Chondrocyte (in vitro differentiated cells): Measurements from ENCODE around the gene TENM3. TPM values are rescaled to one million over a fixed set of nuclear protein-coding genes. Genes with fewer than 3 reads are reported as not detected.

ENCODE experiments used
- DNase-seq: peaks from one replicate; pipeline ENCODE4 v3.0.0; 2021; ENCODE audit warnings: mixed read lengths, low spot score
- H3K27ac Mint-ChIP-seq: one replicate; pipeline ENCODE4 v1.8.0; 2021; ENCODE audit warnings: mild to moderate bottlenecking, moderate library complexity, mixed read lengths; ENCODE audit not compliant: unreplicated experiment
- H3K27me3 Mint-ChIP-seq: 2 replicates; pipeline ENCODE4 v1.8.0; 2021; ENCODE audit warnings: low read depth, mixed read lengths
- H3K36me3 Mint-ChIP-seq: 2 replicates; pipeline ENCODE4 v1.8.0; 2021; ENCODE audit warnings: low read depth, mixed read lengths
- H3K4me1 Mint-ChIP-seq: 2 replicates; pipeline ENCODE4 v1.8.0; 2021; ENCODE audit warnings: low read depth, mild to moderate bottlenecking, mixed read lengths
- H3K4me3 Mint-ChIP-seq: one replicate; pipeline ENCODE4 v1.8.0; 2021; ENCODE audit warnings: mild to moderate bottlenecking, moderate library complexity, mixed read lengths; ENCODE audit not compliant: unreplicated experiment
- H3K9me3 Mint-ChIP-seq: 2 replicates; pipeline ENCODE4 v1.8.0; 2021; ENCODE audit warnings: low read depth, mixed read lengths
- total RNA-seq: library from RNA; stranded (reverse); gene quantifications from 3 replicates; pipeline ENCODE4 v1.2.1, GENCODE V29; 2021
- TF ChIP-seq, protein P1 (sequence below): fragments of 200-600 bp; sonication (generic); IDR thresholded peaks from 2 replicates; pipeline ENCODE4 v1.5.0; 2021; ENCODE audit warnings: antibody characterized with exemption, mild to moderate bottlenecking, moderate library complexity

The TENM3 gene
- total RNA-seq, 1 donor from 2014 or later = 87.6 TPM

DNA sequence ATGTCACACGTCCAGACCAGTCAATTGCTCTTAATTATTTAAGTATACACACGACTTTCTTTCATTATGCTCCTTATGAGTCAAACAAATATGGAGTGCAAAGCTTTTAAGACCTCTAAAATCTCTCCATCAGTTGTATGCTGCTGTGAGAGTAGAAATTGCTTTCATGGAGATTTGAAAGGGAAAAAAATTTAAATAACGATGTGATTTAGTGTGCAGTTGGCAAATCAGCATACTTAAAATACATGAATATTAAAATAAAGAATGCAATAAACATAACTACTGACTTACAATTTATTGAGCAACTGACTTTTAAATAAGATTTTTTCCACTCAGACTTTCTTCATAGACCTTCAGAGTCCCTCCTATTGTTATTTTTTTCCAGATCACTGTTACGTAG, 9.0 kb downstream of the TENM3 start:
- H3K4me1 Mint-ChIP-seq = peaks cover 8% of the 10 kb centered on the region

DNA sequence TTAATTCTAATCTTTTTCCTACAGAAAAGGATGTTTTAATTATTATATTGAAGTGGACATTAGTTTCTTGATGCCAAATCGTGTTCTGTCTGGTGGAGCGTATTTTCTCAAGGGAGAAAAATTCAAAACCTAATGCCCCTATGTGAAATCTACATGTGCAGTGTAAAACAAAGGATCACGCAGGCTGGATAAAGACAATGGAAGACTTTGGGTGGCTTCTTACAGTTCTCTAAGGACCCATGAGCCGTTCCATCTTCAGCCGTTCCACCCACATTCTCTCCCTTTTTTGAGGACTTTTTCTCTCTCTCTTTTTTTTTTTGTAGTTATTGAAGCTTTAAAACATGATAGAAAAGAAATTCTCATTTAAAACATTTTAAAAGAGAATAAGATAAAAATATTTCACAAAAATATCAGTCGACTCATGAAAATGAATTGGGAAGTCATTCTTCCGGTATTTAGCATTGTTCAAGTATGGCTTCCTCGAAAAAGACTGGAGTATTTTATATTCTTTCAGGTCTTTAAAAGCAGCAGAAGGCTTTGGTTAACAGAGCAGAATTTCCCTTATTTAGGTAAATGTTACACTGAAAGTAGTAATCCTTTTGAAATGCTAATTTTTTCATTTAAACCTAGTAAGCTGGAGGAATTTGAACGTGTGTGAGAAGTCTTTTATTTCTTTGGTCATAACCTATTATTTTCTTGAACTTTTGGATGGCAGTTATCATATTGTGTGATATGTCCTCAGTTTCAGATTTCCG, 11.0 kb downstream of the TENM3 start:
- no peak overlapping the region for H3K27ac Mint-ChIP-seq
- DNase-seq = no peak
- H3K36me3 Mint-ChIP-seq = no peaks in the 10 kb centered on the region
- TF ChIP-seq, protein P1, sequence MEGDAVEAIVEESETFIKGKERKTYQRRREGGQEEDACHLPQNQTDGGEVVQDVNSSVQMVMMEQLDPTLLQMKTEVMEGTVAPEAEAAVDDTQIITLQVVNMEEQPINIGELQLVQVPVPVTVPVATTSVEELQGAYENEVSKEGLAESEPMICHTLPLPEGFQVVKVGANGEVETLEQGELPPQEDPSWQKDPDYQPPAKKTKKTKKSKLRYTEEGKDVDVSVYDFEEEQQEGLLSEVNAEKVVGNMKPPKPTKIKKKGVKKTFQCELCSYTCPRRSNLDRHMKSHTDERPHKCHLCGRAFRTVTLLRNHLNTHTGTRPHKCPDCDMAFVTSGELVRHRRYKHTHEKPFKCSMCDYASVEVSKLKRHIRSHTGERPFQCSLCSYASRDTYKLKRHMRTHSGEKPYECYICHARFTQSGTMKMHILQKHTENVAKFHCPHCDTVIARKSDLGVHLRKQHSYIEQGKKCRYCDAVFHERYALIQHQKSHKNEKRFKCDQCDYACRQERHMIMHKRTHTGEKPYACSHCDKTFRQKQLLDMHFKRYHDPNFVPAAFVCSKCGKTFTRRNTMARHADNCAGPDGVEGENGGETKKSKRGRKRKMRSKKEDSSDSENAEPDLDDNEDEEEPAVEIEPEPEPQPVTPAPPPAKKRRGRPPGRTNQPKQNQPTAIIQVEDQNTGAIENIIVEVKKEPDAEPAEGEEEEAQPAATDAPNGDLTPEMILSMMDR = no peak
- no peaks in the 10 kb centered on the region for H3K27me3 Mint-ChIP-seq
- H3K4me3 Mint-ChIP-seq = no peak overlapping the region
- peaks cover 11% of the 10 kb centered on the region for H3K4me1 Mint-ChIP-seq
- H3K9me3 Mint-ChIP-seq = peaks cover 6% of the 10 kb centered on the region

More for the DNA sequence above, 9.0 kb downstream of the TENM3 start:
- Mint-ChIP-seq H3K4me3 (no peak overlapping the region), H3K36me3 (no peaks in the 10 kb centered on the region), H3K27me3 (no peaks in the 10 kb centered on the region), H3K9me3 (peaks cover 6% of the 10 kb centered on the region), H3K27ac (no peak overlapping the region)
- DNase-seq = no peak
- TF ChIP-seq, protein P1 = no peak

DNA sequence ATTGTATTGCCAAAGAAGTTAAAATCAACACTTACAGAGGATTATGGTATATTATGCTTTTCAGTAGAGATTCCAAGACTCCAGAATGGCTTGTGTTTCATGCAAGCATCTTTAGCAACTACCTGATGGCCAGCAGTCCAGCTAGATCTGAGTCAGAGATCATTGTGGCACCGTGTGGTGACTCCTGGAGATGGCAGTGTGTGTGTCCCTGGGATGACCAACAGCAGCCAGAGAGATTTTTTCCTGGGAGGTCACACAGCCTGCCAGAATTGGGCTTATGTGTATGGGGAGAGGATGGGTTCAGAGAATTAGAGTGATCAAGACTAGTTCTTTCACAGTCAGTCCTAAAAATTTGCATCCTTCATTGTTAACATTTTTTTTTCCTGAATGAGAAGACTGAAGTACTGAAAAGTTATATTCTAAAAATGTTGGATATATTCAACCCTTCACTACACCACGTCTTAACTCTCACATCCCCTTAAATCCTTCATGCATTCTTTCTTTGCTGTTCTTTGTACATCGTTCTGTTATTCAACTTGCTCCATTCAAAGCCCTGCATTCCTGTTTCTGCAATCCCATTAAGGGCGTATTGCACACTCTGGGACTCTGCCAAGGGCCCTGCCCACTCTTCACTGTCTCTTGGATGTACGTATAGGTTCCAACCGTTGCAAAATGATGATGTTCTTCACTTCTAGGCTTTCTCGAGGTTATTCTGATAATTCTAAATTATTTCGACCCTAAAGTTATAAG, 12.4 kb downstream of the TENM3 start:
- peaks cover 4% of the 10 kb centered on the region for H3K9me3 Mint-ChIP-seq
- H3K36me3 Mint-ChIP-seq = no peaks in the 10 kb centered on the region
- no peak overlapping the region for H3K4me3 Mint-ChIP-seq
- peaks cover 6% of the 10 kb centered on the region for H3K4me1 Mint-ChIP-seq
- DNase-seq = no peak
- H3K27ac Mint-ChIP-seq = no peak overlapping the region
- TF ChIP-seq, protein P1 = no peak
- H3K27me3 Mint-ChIP-seq = no peaks in the 10 kb centered on the region

DNA sequence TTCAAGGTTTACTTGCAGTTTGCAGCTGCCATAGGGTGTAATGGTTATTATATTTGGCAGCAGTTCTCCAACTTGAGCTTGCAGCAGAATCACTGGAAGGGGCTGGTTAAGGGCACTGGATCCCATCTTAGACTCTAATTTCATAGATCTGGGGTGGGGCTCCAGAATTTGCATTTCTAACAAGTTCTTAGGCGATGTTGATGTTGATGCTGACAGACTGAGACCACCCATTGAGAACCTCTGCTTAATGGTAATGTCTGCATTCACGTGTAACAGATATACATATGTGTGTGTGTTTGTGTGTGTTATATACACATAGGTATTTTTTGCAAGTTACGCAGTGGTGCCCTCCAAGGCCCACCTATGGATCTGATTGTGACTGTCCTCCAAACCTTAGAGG, 13.8 kb downstream of the TENM3 start:
- peaks cover 4% of the 10 kb centered on the region for H3K9me3 Mint-ChIP-seq
- no peak overlapping the region for H3K4me3 Mint-ChIP-seq

DNA sequence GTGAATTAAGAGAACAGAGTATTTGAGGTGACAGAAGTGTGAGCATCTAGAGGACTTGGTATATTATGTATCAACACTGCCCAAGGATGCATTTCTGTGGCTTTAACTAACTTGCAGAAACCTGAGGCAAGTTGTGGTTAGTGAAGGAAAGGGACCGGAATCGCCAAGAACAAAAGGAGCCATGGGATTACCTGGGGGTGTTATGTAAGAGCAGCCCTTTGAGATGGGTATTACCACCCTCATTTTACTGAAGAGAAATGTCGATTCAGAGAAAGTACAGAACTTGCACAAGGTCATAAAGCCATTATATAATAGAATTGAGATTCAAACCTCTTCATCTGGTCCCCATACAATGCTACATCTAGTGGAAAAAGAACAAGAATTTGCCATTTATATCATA, 14.3 kb downstream of the TENM3 start:
- H3K27ac Mint-ChIP-seq = no peak overlapping the region
- H3K4me1 Mint-ChIP-seq = peaks cover 6% of the 10 kb centered on the region
- H3K27me3 Mint-ChIP-seq = no peaks in the 10 kb centered on the region
- TF ChIP-seq, protein P1 = no peak
- no peak for DNase-seq
- peaks cover 4% of the 10 kb centered on the region for H3K9me3 Mint-ChIP-seq
- no peak overlapping the region for H3K4me3 Mint-ChIP-seq
- H3K36me3 Mint-ChIP-seq = no peaks in the 10 kb centered on the region

More for the DNA sequence above, 13.8 kb downstream of the TENM3 start:
- TF ChIP-seq, protein P1 = no peak
- no peaks in the 10 kb centered on the region for H3K36me3 Mint-ChIP-seq
- DNase-seq = no peak
- no peaks in the 10 kb centered on the region for H3K27me3 Mint-ChIP-seq
- no peak overlapping the region for H3K27ac Mint-ChIP-seq
- peaks cover 6% of the 10 kb centered on the region for H3K4me1 Mint-ChIP-seq
